HPDE6-E6E7 (cell line): ENCODE measurements around the gene BCAS3.
"Not testable (repeated sequence)": the region's sequence is repeated elsewhere in the genome, so short reads cannot be mapped to it uniquely, and the experiment has no call there.

ENCODE experiments used
- DNase-seq: peaks from one replicate; pipeline ENCODE4 v3.0.0; 2011; ENCODE audit warnings: missing footprints; ENCODE audit errors: extremely low spot score

Gene BCAS3

GRCh38 chr17:61421460-61421859 lies 743.8 kb downstream of the BCAS3 start:
- DNase-seq = no peak

DNA sequence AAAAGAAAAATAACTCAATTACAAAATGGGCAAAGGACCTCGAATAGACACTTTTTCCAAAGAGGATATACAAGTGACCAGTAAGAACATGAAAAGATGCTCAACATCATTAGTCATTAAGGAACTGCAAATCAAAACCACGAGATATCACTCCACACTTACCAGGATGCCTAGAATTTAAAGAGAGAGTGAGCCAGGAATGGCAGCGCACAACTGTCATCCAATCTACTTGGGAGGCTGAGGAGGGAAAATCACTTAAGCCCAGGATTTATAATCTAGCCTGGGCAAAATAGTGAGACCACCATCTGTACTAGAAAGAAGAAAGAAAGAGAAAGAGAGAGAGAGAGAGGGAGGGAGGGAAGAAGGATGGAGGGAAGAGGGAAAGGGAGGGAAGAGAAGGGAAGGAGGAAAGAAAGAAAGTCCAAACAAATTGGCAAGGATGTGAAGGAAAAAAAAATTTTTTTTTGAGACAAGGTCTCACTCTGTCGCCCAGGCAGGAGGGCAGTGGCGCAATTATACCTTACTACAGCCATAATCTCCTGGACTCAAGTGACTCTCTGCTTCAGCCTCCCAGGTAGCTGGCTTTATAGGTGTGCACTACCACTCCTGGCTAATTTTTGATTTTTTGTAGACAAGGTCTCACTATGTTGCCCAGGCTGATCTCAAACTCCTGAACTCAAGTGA lies 744.6 kb downstream of the BCAS3 start:
- DNase-seq = no peak

DNA sequence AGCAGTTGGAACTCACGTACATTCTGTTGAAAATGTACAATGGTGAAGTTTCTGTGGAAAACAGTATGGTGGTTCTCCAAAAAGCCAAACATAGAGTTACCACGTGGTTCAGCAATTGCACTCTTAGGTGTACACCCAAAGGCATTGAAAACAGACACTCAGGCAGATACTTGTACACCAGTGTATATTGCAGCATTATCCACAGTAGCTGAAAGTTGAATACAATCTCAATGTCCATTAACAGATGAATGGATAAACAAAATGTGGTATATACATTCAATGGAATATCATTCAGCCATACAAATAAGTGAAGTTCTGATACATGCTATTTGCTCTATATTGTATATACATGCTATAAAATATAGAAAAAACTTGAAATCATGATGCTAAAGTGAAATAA lies 745.2 kb downstream of the BCAS3 start:
- DNase-seq = no peak

GRCh38 chr17:61423967-61424649 lies 746.5 kb downstream of the BCAS3 start:
- no peak for DNase-seq

DNA sequence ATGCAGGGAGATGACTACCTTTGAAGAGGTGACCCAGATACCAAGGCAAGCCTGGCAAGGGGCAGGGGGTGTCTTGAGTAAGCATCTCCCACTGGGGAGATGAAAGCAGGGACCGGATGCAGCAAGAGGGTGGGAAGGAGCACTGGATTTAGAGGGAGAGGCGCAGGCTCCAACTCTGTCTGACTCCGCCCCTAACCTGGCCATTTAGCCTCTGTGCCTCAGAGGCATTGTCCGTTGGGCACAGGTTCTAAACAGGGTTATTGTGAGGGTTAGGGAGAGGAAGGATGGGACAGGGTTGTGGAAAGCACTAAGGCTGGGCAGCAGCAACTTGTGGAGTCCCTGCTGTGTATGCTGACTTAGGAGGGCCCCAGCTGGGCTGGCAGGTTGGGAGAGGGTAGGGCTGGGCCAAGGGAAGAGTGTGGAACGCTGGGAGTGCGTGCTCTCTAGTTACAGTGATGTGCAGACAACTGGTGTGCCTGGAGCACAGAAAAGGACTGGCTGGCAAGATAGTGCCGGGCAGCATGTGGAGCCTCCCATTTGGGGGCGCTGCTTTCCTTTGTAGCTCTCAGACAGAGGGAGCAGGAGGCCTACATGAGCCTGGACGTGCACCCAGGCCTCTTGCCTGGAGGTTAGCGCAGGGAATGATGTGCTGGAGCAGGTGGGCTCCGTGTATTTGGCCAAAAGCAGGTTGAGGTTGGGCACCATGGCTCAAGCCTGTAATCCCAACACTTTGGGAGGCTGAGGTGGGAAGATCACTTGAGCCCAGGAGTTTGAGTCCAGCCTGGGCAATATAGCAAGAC lies 748.2 kb downstream of the BCAS3 start:
- DNase-seq = no peak

- no peak for DNase-seq
These were observed 749.0 kb downstream of the BCAS3 start for GRCh38 chr17:61426482-61427304.

DNA sequence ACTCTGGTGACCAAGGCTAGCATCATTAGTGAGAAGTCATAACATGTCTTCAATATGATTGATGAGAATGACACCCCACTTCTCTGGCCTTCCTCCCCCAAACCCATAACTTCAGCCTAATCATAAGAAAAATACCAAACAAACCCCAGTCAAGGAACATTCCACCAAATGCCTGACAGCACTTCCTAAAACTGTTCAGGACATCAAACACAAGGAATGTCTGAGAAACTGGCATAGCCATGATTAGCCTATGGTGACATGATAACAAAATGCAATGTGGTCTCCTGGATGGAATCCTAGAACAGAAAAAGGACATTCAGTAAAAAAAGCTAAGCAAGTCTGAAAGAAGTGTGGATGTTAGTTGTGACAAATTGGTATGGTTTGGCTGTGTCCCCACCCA lies 749.9 kb downstream of the BCAS3 start:
- no peak for DNase-seq

DNA sequence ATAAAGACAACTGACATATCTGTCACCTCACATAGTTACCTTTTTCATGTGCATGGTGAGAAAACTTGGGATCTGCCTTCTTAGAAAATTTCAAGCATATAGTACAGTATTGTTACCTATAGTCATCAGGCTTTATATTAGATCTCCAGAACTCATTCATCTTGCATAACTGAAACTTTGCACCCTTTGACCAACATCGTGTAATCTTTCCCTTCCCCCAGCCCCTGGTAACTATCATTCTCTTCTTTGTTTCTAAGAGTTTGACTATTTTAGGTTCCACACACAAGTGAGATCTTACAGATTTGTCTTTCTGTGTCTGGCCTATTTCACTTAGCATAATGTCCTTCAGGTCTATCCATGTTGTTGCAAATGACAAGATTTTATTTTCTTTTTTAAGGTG lies 751.6 kb downstream of the BCAS3 start:
- DNase-seq = no peak

- not testable (repeated sequence) for DNase-seq
These were observed 752.2 kb downstream of the BCAS3 start for GRCh38 chr17:61429831-61430230.

GRCh38 chr17:61431594-61432311 lies 754.1 kb downstream of the BCAS3 start:
- DNase-seq = no peak

DNA sequence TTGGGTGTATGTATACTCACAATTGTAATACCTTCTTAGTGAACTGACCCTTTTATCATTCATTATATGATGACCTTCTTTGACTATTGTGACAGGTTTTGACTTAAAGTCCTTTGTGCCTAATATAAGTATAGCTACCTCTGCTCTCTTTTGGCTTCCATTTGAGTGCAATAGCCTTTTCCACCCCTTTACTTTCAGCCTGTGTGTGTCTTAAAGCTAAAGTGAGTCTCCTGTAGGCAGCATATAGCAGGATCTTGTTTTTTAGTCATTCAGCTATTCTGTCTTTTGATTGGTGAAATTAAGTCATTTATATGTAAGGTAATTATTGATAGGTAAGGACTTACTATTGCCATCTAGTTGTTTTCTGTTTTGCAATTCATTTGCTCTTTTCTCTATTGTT lies 758.6 kb downstream of the BCAS3 start:
- no peak for DNase-seq

DNA sequence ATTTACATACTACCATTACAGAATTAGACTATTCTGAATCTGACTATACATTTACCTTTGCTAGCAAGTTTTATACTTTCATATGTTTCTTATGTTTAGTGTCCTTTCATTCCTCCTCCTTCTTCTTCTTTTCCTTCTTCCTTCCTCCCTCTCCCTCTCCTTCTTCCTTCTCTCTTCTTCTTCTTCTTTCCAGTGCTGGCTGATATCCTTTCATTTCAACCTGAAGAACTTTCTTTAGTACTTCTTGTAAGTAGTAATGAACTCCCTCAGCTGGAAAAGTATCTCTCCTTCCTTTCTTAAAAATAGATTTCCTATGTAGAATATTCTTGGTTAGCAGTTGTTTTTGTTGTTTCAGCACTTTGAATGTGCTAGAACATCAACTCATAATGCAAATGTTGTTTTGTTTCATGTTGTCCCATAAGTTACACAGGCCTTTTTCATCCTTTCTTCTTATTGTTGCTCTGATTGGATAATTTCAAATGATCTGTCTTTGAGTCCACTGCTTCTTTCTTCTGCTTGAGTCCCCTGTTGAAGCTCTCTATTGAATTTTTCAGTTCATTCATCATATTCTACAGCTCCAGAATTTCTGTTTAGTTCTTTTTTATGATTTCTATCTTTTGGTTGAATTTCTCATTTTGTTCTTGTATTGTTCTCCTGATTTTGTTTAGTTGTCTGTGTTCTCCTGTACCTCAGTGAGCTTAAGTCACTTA lies 759.5 kb downstream of the BCAS3 start:
- no peak for DNase-seq

DNA sequence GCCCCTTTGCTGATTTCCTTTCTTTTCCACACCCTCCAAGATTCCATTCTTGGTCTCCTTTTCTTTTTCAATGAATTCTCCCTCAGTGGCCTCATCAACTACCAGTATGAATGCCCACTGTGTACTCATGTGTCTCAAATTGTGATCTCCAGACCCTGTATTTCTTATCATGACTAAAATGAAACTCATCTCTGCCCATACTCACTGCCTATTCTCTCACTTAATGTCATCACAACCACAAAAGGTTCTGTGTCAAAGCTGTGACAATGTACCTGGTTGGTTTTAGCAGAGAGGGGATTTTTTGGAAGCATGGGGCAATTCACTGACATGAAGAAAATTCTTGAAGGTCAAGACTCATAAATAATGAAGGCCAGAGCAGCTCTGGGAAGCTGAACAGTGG lies 763.0 kb downstream of the BCAS3 start:
- no peak for DNase-seq

DNA sequence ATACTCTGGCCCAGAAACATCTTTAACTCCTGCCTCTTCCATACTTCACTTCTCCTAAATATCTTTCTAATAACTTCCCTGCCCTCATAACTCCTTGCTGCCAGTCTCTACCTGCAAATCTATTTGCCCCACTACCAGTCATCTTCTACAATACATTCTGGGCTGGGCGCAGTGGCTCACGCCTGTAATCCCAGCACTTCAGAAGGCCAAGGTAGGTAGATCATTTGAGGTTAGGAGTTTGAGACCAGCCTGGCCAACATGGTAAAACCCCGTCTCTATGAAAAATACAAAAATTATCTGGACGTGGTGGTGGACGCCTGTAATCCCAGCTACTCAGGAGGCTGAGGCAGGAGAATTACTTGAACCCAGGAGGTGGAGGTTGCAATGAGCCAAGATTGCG lies 763.9 kb downstream of the BCAS3 start:
- DNase-seq = not testable (repeated sequence)

- DNase-seq = no peak
These were observed 764.6 kb downstream of the BCAS3 start for GRCh38 chr17:61442136-61442775.
